ENCODE measurements around the gene ZC3H18. TPM values are rescaled to one million over a fixed set of nuclear protein-coding genes. Genes with fewer than 3 reads are reported as not detected.
A peak's percentile ranks its signal among the peaks of the same experiment; 100 is the strongest.

The ZC3H18 gene
- total RNA-seq, 1 donor = 17.7 TPM

- no peak for DNase-seq (ENCODE audit: low read depth)
- no peak for TF ChIP-seq CTCF (IDR thresholded peaks at IDR 0.05; ENCODE audit: insufficient read depth, low read depth, low read length)
- no peak overlapping the region for H3K4me3 ChIP-seq (ENCODE audit: low read depth, low read length)
Observed at GRCh38 chr16:88556294-88556988, 13.8 kb upstream of the ZC3H18 start.

- peak; percentile 55 for TF ChIP-seq CTCF (IDR thresholded peaks at IDR 0.05; ENCODE audit: insufficient read depth, low read depth, low read length)
- H3K4me3 ChIP-seq (ENCODE audit: low read depth, low read length) = no peak overlapping the region
- peak; percentile 64 for DNase-seq (ENCODE audit: low read depth)
Observed at GRCh38 chr16:88558457-88559442, 11.5 kb upstream of the ZC3H18 start.

GRCh38 chr16:88560714-88561484 is 9.3 kb upstream of the ZC3H18 start:
- peak; percentile 33 for DNase-seq (ENCODE audit: low read depth)
- TF ChIP-seq CTCF (IDR thresholded peaks at IDR 0.05; ENCODE audit: insufficient read depth, low read depth, low read length) = no peak
- no peak overlapping the region for H3K4me3 ChIP-seq (ENCODE audit: low read depth, low read length)

GRCh38 chr16:88561485-88562359 is 8.5 kb upstream of the ZC3H18 start:
- DNase-seq (ENCODE audit: low read depth) = peak; percentile 46
- H3K4me3 ChIP-seq (ENCODE audit: low read depth, low read length) = peak overlapping the region; percentile 33
- TF ChIP-seq CTCF (IDR thresholded peaks at IDR 0.05; ENCODE audit: insufficient read depth, low read depth, low read length) = peak; percentile 73

- no peak for TF ChIP-seq CTCF (IDR thresholded peaks at IDR 0.05; ENCODE audit: insufficient read depth, low read depth, low read length)
- no peak overlapping the region for H3K4me3 ChIP-seq (ENCODE audit: low read depth, low read length)
- peak; percentile 7 for DNase-seq (ENCODE audit: low read depth)
Observed at GRCh38 chr16:88566158-88566557, 4.0 kb upstream of the ZC3H18 start.
